ENCODE results near the gene EPHA6. TPM values are rescaled to one million over a fixed set of nuclear protein-coding genes. Genes with fewer than 3 reads are reported as not detected.

Gene EPHA6
- total and polyA plus RNA-seq, 2 donors (not counting 1 experiment from before 2014, with no cell fraction given): under 0.01 TPM; not detected in 1

GRCh38 chr3:97736928-97737327 is 922.5 kb downstream of the EPHA6 start:
- Histone ChIP-seq H3K79me2 (ENCODE audit: control insufficient read depth, insufficient read depth, low read length) (no peaks in the 10 kb centered on the region), H3K27ac (ENCODE audit: insufficient read depth, low read length) (no peak overlapping the region), H3K9ac (ENCODE audit: insufficient read depth, low read length) (no peak overlapping the region), H2AFZ (ENCODE audit: low read length) (no peak overlapping the region), H3K4me2 (ENCODE audit: extremely low read depth, insufficient read depth, low read length) (no peak overlapping the region), H3K9me3 (ENCODE audit: control insufficient read depth, insufficient read depth, low read depth, low read length) (no peaks in the 10 kb centered on the region), H3K4me3 (replicated peaks in 1 of 4; ENCODE audit: control extremely low read depth in 1 of 4, insufficient read depth in 1 of 4, low read depth in 3 of 4, low read length in 4 of 4) (no peak overlapping the region), H3K27me3 (ENCODE audit: control insufficient read depth, insufficient read depth, low read length) (no peaks in the 10 kb centered on the region), H4K20me1 (ENCODE audit: control insufficient read depth, extremely low read depth, insufficient read depth, low read length) (no peaks in the 10 kb centered on the region), H3K4me1 (ENCODE audit: control insufficient read depth, extremely low read depth, insufficient read depth, low read length) (no peaks in the 10 kb centered on the region), H3K36me3 (ENCODE audit: control insufficient read depth, insufficient read depth, low read length) (no peaks in the 10 kb centered on the region)
- TF ChIP-seq EZH2 (IDR thresholded peaks at IDR 0.05; ENCODE audit: low read length, missing control alignments) (no peak), CTCF (conservative IDR thresholded peaks at IDR 0.05 in 1 of 2, IDR thresholded peaks at IDR 0.05 in 1 of 2; ENCODE audit: low read depth in 1 of 2, low read length in 2 of 2) (no peak)
- no peak for DNase-seq (ENCODE audit: low read depth in 2 of 2)

GRCh38 chr3:97738761-97739160 is 924.4 kb downstream of the EPHA6 start:
- no peak for DNase-seq (ENCODE audit: low read depth in 2 of 2)
- no peaks in the 10 kb centered on the region for H3K27me3 ChIP-seq (ENCODE audit: control insufficient read depth, insufficient read depth, low read length)
- no peak overlapping the region for H2AFZ ChIP-seq (ENCODE audit: low read length)
- H3K4me1 ChIP-seq (ENCODE audit: control insufficient read depth, extremely low read depth, insufficient read depth, low read length): no peaks in the 10 kb centered on the region
- no peaks in the 10 kb centered on the region for H3K79me2 ChIP-seq (ENCODE audit: control insufficient read depth, insufficient read depth, low read length)
- no peaks in the 10 kb centered on the region for H3K9me3 ChIP-seq (ENCODE audit: control insufficient read depth, insufficient read depth, low read depth, low read length)
- H3K4me2 ChIP-seq (ENCODE audit: extremely low read depth, insufficient read depth, low read length): no peak overlapping the region
- H3K4me3 ChIP-seq (replicated peaks in 1 of 4; ENCODE audit: control extremely low read depth in 1 of 4, insufficient read depth in 1 of 4, low read depth in 3 of 4, low read length in 4 of 4): no peak overlapping the region
- no peak for TF ChIP-seq EZH2 (IDR thresholded peaks at IDR 0.05; ENCODE audit: low read length, missing control alignments)
- no peak for TF ChIP-seq CTCF (conservative IDR thresholded peaks at IDR 0.05 in 1 of 2, IDR thresholded peaks at IDR 0.05 in 1 of 2; ENCODE audit: low read depth in 1 of 2, low read length in 2 of 2)
- no peak overlapping the region for H3K9ac ChIP-seq (ENCODE audit: insufficient read depth, low read length)
- H4K20me1 ChIP-seq (ENCODE audit: control insufficient read depth, extremely low read depth, insufficient read depth, low read length): no peaks in the 10 kb centered on the region
- H3K27ac ChIP-seq (ENCODE audit: insufficient read depth, low read length): no peak overlapping the region
- H3K36me3 ChIP-seq (ENCODE audit: control insufficient read depth, insufficient read depth, low read length): no peaks in the 10 kb centered on the region

GRCh38 chr3:97742036-97742435 is 927.6 kb downstream of the EPHA6 start:
- H3K27ac ChIP-seq (ENCODE audit: insufficient read depth, low read length): no peak overlapping the region
- no peaks in the 10 kb centered on the region for H3K9me3 ChIP-seq (ENCODE audit: control insufficient read depth, insufficient read depth, low read depth, low read length)
- H3K27me3 ChIP-seq (ENCODE audit: control insufficient read depth, insufficient read depth, low read length): no peaks in the 10 kb centered on the region
- no peak overlapping the region for H3K9ac ChIP-seq (ENCODE audit: insufficient read depth, low read length)
- no peaks in the 10 kb centered on the region for H3K4me1 ChIP-seq (ENCODE audit: control insufficient read depth, extremely low read depth, insufficient read depth, low read length)
- H2AFZ ChIP-seq (ENCODE audit: low read length): no peak overlapping the region
- H3K4me3 ChIP-seq (replicated peaks in 1 of 4; ENCODE audit: control extremely low read depth in 1 of 4, insufficient read depth in 1 of 4, low read depth in 3 of 4, low read length in 4 of 4): no peak overlapping the region
- H3K36me3 ChIP-seq (ENCODE audit: control insufficient read depth, insufficient read depth, low read length): no peaks in the 10 kb centered on the region
- no peak overlapping the region for H3K4me2 ChIP-seq (ENCODE audit: extremely low read depth, insufficient read depth, low read length)
- no peaks in the 10 kb centered on the region for H3K79me2 ChIP-seq (ENCODE audit: control insufficient read depth, insufficient read depth, low read length)
- DNase-seq (ENCODE audit: low read depth in 2 of 2): no peak
- TF ChIP-seq EZH2 (IDR thresholded peaks at IDR 0.05; ENCODE audit: low read length, missing control alignments) (no peak), CTCF (conservative IDR thresholded peaks at IDR 0.05 in 1 of 2, IDR thresholded peaks at IDR 0.05 in 1 of 2; ENCODE audit: low read depth in 1 of 2, low read length in 2 of 2) (no peak)
- H4K20me1 ChIP-seq (ENCODE audit: control insufficient read depth, extremely low read depth, insufficient read depth, low read length): no peaks in the 10 kb centered on the region
